ENCODE data around the gene C10orf88. TPM values are rescaled to one million over a fixed set of nuclear protein-coding genes. Genes with fewer than 3 reads are reported as not detected.

Gene C10orf88
- total and polyA plus RNA-seq, 9 of the 15 experiments (the other 6 are each of a cell fraction or from before 2014, with no cell fraction given) = 2.5 to 9.6 (median 7.5) TPM

- TF ChIP-seq E2F8 (IDR thresholded peaks at IDR 0.05; ENCODE audit: low read depth, partially characterized antibody) (peak; percentile 61), CTBP1 (IDR thresholded peaks at IDR 0.05; ENCODE audit: borderline replicate concordance) (peak; percentile 68; the same call in 1 of the 2 replicates), ZNF280A (IDR thresholded peaks at IDR 0.05; ENCODE audit: low read depth, partially characterized antibody) (no peak), GABPA (tag; conservative IDR thresholded peaks at IDR 0.05; ENCODE audit: low read depth) (peak; percentile 98), ATF6 (CRISPR knock-in tag; IDR thresholded peaks at IDR 0.05) (peak; percentile 96), ETV5 (CRISPR knock-in tag; IDR thresholded peaks at IDR 0.05; ENCODE audit: low read depth) (peak; percentile 68; the same call in 1 of the 2 replicates), MEF2D (tag; conservative IDR thresholded peaks at IDR 0.05; ENCODE audit: low read depth) (no peak; the same call in 1 of the 2 replicates), STAT5B (CRISPR knock-in tag; IDR thresholded peaks at IDR 0.05) (no peak), NCOA6 (IDR thresholded peaks at IDR 0.05) (peak; percentile 76), TAF1 (IDR thresholded peaks at IDR 0.05; ENCODE audit: control insufficient read depth, extremely low read depth, insufficient read depth, low read length, severe bottlenecking) (peak; percentile 84), MBD1 (CRISPR knock-in tag; IDR thresholded peaks at IDR 0.05) (peak; percentile 11; the same call in 1 of the 2 replicates), NFYB (IDR thresholded peaks at IDR 0.05; ENCODE audit: extremely low read depth, insufficient read length) (no peak), SNAPC5 (CRISPR knock-in tag; IDR thresholded peaks at IDR 0.05) (no peak), FOXP4 (CRISPR knock-in tag; IDR thresholded peaks at IDR 0.05; ENCODE audit: borderline replicate concordance) (peak; percentile 63; the same call in 1 of the 2 replicates), ZNF282 (CRISPR knock-in tag; IDR thresholded peaks at IDR 0.05) (no peak)
Measured at GRCh38 chr10:122953902-122954730, at the start of gene C10orf88 (continued).
